Stimulated activated CD8-positive, alpha-beta memory T cell treated with anti-CD3 and anti-CD28 coated beads, Interleukin-7, amount 100 ng/mL, for 24 hours (primary cell): ENCODE results near the gene CDC14B.
"Not testable (repeated sequence)": the region's sequence is repeated elsewhere in the genome, so short reads cannot be mapped to it uniquely, and the experiment has no call there.

Experiments
- DNase-seq: peaks from one replicate; pipeline ENCODE4 v3.0.0-alpha.2; 2020; ENCODE audit warnings: low read depth

CDC14B gene

GRCh38 chr9:96626912-96627311 lies 7.3 kb upstream of the CDC14B start:
- no peak for DNase-seq

GRCh38 chr9:96621618-96622017 lies 2.0 kb upstream of the CDC14B start:
- DNase-seq = no peak

DNA sequence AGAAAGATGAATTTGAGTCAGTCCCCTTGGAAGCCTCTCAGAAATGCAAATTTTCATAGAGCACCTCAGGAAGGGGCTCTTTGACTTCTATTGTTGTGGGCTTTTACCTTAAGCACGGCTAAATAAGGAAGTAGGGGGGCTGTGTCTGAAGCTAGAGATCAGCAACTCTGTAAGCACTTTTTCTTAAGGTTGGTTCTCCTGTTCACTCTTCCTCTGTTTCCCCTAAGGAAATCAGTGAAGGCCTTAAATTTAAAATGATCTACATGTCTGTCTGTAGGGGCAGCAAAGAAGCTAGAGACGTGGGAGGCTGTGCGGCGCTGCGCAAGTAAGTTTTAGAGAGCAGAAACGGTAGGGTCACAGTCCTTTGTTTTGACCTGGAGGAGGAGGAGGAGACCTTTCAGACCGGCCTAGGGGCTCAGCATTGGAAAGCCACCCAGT lies 1.2 kb upstream of the CDC14B start:
- DNase-seq = no peak

DNA sequence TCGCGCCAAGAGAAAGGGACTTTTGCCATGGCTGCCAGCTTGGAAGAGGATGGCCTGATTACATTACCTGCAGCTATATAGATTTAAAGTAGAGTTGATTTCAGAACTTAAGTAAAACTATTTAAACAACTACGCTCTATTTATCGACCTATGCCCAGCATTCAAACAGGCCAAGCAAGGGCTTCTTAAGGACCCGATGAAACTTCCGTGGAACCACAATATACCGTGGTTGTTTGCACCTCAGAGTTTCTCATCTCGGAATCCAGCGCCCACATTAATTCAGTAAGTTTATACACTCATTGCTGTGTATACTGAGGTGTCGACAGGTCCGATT lies 505 bp upstream of the CDC14B start:
- no peak for DNase-seq

DNA sequence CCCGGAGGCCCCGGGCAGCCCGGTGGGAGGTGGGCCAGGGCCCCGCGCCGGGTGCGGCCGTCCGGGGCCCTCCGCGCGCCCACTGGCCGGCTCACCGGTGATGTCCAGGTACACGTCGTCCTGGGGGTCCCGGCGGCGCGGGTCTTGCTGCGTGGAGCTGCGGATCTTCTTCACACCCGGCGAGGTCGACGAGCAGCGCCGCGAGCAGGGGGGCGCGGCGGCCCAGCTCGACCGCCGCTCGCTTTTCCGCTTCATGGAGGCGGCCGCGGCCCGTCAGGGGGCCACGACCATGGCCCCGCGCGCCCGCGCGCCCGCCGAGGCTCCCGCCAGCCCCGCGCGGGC lies 548 bp downstream of the CDC14B start:
- DNase-seq = no peak

DNA sequence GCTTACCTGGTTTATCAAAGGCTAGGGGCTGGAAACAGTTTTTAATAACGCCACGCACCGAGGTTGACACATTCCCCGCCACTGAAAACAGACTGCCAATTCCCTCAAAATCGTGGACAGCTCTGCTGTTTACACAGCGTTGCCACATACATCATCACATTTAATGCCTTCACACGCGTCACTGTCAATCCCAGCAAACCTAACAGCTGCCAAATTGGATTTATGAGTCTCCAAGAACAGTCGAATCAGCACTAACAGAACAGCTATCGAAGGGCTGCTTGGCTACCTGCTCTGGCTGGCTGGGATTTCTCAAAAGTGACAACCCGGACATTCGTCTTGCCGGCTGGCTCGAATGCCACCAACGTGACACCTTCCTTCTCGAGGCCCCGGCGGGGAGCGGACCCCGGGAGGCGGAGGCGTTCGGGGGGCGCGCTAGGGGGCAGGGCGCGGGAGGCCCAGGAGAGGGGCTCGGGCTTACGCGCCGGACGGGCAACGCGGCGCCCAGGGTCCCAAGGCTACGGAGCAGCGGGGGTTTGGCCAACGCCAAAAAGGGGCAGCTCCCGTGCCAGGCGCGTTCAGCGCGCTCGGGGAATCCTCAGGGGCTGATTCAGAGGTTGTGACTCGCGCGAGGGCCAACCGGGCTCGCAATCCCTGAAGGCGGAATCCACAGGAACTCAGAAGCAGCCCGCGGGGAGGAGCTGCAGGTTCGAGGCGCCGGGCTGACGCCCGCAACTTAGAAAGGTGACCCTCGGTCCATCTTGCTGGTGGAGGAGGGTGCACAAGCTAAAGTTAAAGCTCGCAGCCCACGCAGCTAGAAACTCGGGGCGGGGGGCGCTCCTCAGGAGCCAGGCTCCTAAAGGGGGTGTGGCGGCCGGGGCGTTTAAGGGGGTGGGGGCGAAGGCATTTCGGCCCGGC lies 1.2 kb downstream of the CDC14B start:
- no peak for DNase-seq

- no peak for DNase-seq
Observed at GRCh38 chr9:96617439-96618185, 2.0 kb downstream of the CDC14B start.

DNA sequence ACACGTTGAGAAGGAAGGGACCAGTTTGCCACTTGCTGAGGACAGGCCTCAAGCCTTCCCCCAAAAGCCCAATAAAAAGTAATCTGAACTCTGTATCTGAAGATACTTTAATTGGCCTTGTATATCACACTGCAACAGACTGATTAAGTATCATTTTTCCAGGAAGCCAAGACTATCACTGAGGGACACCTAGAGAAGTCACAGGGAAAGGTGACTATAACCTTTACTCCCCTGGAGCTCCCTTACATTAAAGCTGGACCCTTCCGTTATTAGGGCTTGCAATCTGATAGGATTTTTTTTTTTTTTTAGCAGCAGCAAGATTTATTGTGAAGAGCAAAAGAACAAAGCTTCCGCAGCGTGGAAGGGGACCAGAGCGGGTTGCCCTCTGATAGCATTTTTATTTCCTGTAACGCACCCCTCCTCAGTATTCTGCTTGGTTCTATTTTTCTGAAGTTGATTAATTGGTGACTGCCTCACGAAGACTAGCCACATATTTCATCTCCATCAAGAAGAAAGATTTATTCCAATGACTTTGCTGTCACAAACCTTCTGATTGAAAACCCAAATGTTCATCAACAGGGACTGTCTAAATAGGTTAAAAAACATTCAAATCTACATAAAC lies 2.7 kb downstream of the CDC14B start:
- no peak for DNase-seq

DNA sequence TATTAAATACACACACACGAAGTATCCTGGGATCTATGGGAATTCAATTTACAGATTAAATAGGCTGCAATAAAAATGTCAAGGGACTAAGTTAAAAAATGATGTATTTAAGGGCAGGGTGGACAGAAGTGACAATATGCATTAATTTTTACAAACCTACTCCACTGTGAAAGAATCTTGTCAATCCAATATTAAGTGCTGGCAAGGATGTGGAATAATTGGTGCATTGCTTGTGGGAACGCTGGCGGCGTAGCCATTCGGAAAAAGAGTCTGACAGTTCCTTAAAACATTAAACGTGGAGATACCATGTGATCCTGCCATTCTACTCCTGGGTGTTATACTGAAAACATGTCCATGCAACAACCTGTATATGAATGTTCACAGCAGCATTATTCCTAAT lies 4.2 kb downstream of the CDC14B start:
- no peak for DNase-seq

- not testable (repeated sequence) for DNase-seq
Observed at GRCh38 chr9:96614664-96615063, 5.0 kb downstream of the CDC14B start.

DNA sequence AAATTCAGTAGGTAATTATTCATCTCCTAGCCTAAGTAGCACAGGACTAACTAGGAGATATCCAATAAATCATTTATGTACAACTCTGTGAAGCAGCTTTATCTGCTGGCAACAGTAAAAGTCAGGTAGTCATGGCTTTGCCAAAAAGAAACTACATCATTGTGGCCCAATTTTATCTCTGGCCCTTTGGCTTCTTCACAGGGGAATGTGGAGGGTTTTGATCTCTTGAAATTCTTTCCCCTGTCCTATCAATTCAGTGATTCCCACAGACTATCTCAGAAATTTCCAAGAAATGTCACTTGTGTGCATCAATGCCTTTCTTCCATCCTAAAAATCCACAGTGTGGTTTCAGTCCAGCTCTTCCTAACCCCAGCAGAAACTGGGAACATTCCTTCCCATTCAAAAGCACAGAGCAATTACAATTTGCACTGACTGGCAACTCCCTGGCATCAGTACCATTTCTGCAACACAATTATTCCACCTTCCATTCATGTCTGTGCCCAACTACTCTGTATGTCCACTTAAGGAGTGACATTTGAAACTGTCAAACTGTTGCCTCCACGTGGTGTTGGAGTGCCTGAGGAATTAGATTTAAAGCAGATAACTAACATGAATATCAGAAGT lies 6.6 kb downstream of the CDC14B start:
- DNase-seq = no peak

DNA sequence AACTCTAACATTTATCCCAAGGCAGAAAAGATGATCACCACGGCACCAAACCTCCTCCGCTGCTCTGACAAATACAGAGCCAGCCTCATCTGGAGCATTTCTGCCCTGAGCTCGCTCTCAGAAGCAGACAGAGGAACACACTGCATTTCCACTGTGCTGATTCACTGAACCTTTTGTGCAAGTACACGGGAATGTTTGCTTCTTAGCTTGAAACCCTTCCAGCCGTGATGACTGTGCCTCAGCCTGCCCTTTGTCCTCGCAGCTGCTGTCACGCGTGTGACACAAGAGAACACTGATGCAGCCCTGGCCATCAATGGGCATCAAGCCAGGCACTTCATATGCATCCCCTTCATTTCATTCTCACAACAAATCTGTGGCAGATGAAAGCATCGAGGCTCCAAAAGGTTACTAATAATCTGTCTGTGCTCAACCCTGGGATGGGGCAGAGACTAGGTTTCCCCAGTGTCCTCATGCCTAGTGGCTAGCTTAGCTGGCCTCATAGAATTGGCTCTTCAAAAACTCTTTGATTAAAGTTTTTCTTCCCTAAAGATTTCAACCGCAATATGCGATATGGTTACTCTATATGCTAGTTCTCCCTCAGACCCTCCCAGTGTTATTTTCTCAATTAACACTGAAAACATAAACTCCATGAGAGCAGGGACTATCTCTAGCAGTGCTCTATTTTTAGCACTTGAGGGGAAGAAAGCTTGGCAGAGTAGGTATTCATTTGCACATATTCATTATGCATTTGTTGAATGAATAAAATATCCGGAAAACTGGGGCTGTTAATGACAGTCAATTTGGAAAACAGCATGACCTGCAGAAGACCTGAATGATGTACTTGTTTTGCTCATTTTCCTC lies 7.3 kb downstream of the CDC14B start:
- no peak for DNase-seq

DNA sequence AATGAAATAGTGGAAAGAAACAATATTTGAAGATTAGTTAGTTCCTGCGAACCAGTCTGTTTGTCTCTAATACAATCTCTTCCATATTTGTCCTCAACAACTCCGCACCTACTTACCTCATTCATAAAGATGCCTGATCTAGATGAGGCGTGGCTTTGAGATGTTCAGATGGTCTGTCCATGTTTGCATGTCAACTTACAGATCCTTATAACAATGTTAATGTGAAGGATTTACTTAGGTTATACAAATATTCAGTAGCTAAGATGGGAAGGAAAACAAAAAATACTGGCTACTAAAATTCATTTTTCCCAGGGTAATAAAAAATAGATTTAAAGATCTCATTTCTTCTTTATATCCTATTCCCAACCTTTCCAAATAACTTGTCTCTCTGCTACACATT lies 8.3 kb downstream of the CDC14B start:
- no peak for DNase-seq

- no peak for DNase-seq
Observed at GRCh38 chr9:96609732-96610131, 9.9 kb downstream of the CDC14B start.

- no peak for DNase-seq
Observed at GRCh38 chr9:96607971-96608370, 11.7 kb downstream of the CDC14B start.

DNA sequence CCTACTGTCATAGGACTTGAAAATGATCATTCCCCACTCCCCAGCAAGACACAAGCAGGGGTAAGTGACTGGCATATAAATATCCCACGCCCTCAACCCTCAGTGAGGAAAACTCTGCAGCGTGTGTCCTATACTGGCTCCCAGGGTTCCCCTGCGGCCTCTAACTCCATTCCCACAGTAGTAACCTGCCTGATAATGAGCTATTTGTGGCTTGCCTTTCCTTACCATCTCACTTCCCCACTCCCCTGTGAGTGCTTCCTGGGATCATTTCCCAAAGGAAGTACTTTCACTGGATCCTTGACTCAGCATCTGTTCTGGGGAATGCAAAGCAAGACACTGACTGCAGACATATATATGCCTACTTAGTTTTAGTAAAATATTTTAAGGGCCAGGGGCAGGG lies 14.3 kb downstream of the CDC14B start:
- no peak for DNase-seq

DNA sequence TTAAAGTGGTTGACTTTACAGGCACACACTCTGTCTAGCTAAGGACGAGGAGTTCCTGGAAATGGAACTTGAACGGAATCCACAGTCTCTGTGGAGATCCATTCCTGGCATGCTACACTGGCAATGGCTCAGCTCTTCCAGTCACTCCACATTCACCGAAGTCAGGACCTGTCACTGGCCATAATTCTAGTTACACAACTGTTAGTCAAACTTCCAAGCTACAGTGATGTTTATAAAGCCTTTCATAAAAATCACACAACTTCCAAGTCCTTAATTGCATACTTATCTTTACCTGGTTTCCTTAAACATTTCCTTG lies 15.7 kb downstream of the CDC14B start:
- DNase-seq = no peak

DNA sequence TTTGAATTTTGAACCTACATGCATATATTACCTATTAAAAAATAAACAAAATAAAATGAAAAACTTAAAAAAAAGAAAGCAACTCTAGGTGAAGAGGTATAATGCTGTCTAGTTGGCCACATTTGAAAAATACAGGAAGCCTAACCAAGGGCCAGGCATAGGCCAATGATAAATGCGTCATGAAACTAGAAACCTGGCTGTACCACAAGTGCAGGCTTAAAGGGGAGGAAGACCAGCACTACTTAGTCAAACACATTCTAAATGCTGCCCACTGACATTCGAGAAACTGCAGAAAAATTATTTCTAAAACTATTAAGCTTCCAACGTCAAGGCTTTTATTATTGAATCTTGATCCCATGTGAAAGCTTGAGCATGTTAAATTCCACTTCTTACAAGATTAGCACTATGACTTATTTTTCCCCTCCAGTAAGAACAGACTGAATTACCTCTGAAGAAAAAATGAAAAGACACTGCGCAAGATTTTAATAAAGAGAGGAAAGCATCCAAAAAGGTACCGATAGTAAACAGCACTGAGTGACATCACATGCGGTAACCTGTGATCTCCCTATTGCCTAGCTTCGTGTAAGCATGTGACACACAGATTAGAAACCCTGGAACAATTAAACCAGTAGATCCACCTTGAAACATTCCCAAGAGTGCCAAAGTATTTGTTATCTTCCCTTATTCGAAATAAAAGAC lies 16.2 kb downstream of the CDC14B start:
- DNase-seq = no peak

DNA sequence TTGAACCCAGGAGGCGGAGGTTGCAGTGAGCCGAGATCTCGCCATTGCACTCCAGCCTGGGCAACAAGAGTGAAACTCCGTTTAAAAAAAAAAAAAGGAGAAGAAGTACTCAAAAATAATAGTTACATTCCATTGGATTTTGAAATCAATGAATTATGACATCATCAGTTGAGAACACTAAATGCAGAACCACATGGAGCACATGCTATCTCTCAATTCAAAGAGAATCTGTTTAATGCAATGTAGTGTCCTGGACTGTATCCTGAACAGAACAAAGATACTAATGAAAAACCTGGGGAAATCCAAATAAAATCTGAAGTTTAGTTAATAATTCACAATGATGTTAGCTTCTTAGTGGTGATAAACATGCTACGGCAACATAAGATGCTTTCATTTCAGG lies 20.3 kb downstream of the CDC14B start:
- no peak for DNase-seq

DNA sequence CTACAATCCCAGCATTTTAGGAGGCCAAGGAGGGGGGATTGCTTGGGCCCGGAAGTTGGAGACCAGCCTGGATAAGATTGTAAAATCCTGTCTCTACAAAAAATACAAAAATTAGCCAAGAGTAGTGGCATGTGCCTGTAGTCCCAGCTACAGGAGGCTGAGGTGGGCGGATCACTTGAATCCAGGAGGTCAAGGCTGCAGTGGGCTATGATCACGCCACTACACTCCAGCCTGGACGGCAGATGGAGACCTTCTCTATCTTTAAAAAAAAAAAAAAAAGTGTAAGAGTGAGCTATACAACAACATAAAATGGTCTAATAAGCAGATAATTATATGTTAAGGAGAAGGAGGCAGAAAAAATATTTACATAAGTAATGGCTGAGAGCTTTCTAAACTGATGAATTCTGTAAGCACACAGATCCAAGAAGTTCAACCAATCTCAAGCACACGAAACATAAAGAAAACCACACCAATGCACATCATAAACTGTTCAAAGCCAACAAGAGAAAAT lies 23.0 kb downstream of the CDC14B start:
- no peak for DNase-seq
